HG03139 (cell line): ENCODE measurements around the gene BCAN.

Experiments
- ATAC-seq: cut with Tn5 transposase; IDR thresholded peaks from one replicate; pipeline ENCODE4 v1.9.1; 2021; ENCODE audit not compliant: unreplicated experiment

BCAN gene

DNA sequence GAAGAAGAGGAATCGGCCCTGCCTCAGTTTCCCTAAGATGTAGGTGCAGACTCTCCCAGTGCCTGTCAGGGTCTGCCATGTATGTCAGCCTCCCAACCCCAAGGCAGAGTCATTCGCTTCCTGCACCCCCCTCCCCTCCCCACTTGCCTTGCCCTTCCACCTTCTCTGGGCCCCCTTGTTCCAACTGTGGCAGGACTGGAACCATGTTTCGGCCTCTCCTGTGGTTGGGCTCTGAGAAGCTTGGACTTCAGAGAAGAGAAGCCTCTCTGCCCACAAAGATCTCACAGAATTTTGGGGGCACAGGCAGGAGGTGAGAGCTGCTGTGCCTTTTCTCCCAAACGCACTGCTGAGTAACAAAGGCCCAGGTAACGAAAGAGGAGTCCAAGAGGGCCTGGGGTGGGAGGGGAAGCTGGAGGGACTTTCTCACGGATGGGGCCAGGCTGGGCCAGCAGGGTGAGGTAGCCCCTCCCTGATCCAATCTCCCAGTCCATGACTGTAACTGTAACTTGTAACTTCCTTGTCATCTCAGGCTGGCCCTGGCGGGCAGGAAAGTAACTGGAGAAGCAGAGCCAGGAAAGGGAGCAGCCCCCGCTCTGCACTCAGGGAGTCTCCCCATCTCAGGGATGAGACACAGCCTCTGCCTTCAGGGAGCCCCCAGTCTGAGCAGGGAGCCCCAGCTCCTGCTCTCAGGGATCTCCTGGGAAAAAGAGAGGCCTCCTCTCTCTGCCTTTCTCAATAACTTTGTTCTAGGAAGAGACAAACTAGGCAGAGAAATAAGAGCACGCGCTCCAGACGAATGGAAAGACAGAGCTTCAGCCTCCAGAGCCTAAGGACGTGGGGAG lies 52.2 kb downstream of the BCAN start:
- no peak for ATAC-seq

DNA sequence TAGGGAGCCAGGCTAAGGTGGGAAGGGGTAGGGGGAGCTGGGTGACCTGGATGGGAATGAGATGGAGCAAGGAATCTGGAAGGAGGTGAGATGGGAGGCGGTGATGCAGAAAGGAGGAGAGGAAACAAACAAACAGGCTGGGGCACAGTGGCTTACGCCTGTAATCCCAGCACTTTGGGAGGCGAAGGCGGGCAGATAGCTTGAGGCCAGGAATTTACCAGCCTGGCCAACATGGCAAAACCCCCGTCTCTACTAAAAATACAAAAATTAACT lies 52.7 kb downstream of the BCAN start:
- no peak for ATAC-seq

DNA sequence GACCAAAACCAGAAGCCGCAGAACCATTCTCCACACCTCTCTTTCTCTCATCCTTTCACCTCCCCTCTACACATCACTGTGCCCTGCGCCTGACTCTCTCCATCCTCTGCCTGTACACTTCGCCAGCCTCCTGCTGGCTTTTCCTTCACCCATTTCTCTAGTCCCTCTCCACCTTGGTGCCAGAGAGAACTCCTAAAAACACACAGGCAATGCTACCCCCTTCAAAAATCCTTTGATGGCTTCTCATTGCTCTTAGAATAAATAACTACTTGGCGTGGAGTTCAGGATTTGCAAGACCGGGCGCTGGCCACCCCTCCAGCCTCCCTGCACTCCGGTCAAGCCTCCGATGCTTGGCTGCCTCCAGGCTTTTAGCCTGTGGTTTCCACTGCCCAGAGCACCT lies 54.8 kb downstream of the BCAN start:
- no peak for ATAC-seq

DNA sequence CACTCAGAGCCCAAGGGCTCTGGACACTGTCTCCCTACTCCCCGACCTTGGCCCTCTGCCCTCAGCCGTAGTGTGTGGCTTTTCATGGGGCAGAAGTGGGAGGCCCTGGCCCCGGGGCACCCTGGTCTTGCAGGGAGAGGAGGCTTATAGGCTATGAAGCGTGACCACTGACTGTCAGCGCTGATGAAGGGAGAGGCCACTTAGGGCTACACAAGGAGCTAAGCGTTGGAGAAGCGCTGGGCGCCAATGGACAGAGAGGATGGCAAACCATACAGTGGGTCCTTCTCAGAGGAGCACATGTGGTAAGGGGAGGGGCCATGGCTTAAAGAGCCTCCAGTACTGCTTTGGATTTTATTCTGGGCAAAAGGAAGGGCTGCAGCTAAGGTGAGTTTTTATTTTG lies 55.6 kb downstream of the BCAN start:
- no peak for ATAC-seq

DNA sequence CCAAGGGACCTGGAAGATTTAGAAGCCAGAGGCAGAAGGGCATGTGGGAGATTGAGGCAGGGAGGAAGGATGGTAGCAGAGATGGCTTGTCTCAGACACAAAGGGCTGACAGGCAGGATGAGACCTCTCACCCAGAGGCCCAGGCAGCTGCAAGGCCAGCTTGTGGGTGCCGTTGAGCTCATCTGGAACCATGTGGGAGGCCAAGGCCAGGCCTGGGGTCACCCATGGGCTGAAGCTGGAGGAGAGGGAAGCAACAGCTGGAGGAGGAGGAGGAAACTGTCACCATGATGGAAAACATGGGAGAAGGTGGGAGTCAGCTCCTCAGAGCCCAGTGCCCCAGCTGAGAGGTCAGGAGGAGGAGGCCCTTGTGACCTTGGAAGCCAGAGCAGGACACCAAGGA lies 57.1 kb downstream of the BCAN start:
- ATAC-seq, result no peak

DNA sequence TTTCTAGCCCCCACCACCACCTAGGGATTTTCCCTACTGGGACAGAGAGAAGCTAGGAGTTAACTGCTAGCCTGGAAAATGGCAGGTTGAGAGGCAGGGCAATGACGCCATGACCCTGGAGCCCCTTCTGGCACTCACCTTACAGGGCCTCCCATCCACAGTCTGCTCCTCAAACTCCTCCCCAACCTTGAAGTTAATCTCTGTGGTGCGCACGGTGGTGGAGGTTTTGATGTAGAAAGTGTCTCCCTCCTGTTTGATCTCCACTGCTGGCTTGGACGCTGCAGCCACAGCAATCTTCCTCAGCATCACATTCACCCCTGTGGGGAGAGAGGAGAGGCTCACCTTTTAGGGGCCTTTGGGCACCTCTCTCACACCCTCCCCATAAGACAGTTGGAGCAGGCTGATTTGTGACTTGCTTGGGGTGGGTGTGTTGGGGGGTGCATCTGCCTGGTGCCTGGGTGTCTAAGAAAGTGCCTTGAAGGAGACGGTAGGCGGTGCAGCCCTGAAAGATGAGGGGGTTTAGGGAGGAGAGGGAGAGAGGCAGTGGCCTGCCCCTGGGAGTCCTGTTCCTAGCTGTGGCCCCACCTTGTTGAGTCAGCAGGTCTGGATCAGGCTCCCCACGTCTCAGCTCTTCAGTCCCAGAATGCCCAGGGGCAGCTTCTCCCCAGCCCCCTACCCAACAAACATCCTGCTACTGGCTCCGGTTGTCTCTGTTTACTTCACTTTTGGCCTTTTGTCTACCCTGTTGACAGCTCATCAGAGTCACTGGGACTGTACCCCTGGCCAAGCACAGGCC lies 59.0 kb downstream of the BCAN start:
- no peak for ATAC-seq

DNA sequence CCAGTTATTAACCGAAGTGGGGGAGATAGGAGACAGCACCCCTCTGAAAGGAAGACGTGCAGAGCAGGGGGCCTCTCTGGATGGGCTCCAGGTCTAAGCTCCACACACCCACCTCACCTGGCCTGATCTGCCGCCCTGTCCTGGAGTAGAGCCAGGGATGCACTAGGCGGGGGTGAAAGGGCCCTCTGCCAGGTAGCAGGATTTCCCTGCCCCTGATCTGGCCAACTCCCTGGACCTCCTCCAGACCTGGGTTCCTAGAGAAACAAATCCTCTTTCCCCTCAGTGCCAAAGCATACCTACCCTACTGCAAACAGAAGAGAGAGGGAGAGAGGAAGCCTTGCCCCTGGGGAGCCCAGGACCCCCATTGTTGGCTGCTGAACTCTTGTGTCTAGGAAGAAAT lies 61.4 kb downstream of the BCAN start:
- no peak for ATAC-seq

DNA sequence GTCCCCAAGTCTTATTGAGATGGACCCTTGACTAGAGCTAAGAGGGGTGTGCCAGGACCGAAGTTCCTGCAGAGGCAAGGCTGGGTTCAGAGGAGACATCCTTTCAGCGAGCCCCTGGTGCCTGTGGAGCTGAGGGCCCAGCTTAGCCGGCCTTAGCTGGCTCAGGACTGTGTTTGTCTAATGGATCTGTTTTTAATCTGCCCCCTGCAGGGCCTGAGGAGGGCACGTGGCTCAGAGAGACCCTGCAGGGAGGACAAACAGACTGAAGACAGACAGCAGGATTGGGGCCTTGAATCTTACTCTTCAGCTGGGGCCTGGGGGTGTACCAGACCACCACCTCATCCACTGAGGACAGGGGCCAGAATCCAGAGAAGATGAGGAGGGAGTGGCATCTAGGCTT lies 61.8 kb downstream of the BCAN start:
- ATAC-seq, result no peak

DNA sequence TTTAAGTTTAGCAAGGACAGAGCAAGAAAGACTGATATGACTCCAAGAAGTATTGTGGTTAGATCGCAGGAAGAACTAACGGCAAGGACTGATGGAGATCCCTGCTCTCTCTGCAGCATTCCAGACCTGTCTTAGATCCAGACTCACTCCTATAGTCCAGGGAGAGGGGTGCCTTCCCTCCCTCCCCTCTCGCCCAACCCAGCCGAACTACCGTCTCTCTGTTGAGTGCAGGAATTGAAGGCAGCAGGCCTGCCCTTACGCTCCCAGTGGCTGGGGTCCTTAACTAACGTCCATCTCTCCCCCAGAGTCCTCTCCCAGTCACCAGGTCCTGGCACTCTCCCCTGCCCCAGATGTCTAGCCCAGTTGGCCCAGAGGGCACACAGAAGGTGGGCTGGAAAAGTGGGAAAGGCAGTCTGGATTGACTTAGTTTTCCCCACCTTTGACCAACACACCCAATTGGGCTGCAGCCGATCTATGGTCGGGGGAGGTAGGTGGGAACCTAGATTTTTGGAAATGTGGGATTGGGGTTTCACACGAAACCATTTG lies 62.3 kb downstream of the BCAN start:
- no peak for ATAC-seq

DNA sequence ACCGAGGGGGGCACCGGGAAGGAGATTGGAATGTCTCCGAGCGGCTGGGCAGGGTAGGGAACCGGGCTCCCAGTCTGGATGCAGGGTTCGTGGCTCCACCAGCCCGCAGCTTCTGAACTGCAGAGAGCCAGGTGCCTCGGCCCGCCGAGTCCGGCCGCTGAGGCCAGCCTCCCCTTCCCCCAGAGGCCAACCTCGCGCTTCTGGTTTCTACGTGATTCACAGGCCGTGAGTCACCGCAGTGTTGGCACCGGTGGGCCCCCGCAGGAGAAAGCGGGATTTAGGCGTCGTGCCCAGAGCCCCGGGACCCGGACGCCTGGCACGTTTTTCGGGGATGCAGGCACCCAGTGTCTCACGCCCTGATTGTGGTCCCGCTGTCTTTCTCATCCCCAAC lies 63.0 kb downstream of the BCAN start:
- ATAC-seq, result no peak

DNA sequence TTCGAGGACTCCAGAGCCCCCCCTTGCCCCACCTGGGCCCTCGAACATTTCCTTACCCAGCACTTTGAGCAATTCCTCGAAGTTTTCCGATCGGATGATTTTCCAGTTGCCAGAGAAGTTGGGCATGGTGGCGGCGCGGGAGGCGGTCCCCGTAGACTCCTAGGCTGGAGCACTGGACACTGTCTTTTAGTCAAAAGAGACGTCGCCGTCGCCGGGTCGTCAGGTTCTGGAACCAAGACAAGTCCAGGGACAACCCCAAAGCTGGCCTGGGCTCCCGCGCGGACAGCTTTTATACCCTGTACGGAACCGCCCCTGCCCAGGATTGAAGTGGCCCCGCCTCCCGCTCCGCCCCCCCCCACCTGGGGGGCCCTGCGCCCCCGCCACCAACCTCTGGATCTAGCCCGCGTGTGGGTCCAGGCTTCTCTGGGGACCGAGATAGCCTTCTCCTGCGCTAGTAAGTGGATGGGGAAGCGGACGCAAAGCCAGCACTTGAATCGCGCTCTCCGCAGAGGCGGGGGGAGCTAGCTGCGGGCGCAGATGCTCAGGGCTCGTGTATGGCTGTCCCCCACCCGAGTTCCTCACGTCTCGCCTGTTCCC lies 63.5 kb downstream of the BCAN start, which contains the start of gene CRABP2:
Gene CRABP2, minus strand, starts transcription at position 263 of the 597 bp plus-strand sequence. Its CDS starts 137 bp downstream, at position 126.
- ATAC-seq, result no peak

DNA sequence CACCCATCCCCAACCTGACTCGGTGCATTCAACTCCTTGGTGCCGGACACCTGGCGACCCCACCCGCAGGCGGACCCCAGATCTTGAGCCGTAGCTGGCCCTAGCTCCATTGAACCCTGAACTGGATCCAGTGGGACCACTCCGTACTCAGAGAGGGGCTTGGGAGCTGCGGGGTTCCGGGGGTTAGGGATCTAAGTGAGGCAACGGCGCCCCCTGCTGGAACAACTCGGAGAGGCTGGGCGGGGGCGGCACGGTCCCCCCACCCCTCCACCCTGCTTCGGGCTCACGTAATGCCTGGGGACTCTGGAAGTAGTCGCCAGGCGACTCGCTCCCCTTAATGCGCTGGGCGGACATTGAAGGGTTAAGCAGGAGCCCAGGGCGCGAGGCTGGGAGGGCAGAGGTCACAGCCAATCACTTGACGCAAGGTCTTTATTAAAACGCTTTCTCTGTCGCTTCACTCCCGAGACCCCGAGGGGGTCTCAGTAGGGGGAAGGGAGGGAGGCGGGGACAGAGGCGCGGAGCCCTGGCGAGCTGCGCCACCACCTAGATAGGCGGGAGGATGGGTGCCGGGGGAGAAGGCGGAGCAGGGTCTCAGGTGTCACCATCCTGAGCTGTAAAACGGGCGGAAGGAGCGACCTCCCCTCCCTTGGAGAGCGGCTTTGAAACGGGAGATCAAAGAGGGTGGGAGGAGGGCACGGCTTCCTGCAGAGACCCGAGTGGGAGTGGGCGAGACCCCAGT lies 64.2 kb downstream of the BCAN start:
- ATAC-seq, result no peak

DNA sequence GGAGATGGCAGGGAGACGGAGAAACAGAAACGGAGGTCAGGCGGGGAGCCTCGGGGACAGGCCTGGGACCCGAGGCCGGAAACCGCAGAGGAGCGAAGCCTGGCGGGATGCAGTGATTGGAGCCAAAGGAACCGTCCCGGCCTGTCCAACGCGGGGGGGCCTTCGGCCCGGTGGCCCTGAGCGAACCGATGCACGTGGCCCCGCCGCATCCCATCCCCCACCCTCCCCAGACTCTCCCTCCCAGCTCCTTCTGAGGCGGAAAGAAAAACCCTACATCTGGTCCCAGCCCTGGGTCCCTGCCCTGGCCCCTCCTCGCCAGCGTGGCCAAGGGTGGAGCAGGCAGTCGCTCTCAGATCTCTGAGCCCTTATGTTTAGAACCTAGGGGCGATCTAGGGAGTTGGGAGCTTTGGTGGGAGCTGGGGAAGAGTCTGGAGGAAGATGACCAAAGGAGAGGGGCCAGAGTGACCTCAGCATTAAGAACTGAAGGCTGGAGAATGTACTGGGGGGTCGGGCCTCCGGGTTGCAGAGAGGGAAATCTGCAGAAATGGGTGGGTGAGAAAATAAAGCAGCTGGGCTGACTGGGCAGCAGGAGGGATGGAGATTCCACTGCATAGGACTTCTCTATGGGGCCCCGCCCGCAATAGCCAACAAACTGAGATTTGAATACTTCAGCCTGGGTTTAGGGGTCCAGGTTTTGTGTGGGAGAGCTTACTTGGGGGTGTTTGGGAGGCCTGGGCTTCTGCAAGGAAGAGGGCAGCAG lies 64.9 kb downstream of the BCAN start:
- no peak for ATAC-seq

DNA sequence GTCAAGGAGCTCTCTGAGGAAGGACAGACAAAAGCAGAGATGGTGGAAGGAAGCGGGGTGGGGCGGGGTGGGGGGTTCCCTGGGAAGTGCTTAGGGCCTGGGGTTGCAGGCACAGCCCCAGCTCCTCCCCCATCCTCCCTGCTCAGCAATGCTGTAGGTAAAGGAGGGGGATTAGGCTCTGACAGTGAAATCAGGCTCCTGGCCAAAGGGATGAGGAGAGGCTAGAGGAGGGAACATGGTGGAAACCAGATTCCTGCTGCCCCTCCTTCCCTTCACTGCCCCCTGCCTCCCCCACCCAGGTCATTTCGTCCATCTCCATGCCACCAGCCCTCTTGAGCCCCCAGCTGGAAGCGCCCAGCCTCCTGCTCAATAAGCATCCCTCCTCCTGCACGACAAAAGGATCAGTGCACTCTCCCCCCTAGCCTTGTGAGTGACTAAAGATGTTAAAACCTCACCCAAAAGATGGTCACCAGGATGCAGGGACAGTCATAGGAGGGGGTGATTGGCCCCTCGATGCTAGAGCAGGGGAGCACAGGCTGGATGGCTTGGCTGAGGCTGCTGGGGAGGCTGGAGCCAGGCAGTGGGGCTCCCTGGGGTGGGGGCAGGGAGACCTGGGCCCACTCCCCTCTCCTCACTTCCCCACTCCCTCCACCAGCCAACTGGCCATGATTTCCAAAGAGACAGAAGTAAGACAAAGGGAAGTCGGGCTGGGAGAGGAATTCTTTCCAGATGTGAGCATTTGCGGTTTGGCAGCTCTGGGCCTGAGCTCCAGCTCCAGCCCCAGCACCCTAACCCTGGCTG lies 65.7 kb downstream of the BCAN start:
- ATAC-seq, result no peak

DNA sequence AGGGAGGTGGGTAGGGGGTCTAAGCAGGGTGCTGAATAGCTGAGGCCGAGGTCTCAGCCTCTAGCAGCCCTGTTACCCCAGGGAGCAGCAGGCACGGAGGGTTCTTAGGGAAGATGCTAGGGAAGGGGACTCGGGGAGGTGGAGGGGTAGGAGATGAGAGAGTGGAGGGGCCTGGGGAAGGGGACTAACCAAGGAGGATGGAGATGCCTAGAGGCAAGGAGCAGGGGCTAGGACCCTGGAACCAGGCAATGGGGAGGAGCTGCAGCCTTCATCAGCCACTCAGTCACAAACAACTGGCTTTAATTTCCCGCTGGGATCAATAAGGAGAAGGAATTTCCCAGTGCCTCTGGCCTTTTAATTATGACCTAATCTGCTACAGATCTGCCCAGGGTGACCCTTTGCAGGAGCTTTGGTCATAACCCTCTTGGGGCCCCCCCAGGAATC lies 66.3 kb downstream of the BCAN start:
- ATAC-seq, result no peak

DNA sequence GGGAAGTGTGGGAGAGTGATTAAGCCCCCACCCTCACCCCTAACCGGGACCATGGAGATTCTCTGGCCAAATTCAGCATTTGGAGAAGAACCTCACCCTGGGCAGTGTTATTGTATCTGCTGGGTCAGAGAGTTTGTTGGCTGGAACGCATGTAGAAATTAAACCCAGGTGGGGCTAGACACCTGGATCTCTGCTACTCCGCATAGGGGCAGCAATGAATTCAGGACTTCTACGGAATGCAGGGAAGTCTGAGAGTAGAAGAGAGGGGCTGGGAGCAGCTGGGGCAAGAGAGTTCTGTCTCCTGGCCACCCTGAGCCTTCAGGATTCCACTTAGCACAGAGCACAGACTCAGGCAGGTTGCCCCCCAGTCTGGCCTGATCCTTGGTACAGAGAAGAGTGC lies 67.1 kb downstream of the BCAN start:
- no peak for ATAC-seq
